ENCODE measurements around the gene ACSL6. TPM values are rescaled to one million over a fixed set of nuclear protein-coding genes. Genes with fewer than 3 reads are reported as not detected.

The ACSL6 gene
- total RNA-seq, 1 experiment from 2014 or later: 1.4 TPM

DNA sequence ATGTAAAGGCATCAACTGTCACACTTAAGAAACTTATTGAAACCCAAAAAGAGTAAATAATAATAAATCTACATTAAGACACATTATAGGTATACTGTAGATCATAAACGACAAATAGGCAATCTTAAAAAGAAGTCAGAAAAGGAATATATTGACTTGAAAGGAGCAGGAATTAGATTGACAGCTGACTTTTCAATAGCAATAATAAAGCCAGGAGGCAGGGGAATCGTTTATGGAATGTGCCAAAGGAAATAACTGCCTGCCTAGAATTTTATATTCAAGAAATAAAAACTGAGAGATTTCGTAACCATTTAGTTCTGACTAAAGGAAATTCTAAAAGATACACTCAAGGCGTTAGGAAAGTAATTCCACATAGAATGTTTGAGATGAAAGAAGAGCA, 21.7 kb upstream of the ACSL6 start:
- BruUV-seq (replicated peaks): no TSS peak
- DNase-seq: no peak
- Histone ChIP-seq H3K27me3 (replicated peaks; ENCODE audit: control insufficient read depth, insufficient read depth, low read length) (no peaks in the 10 kb centered on the region), H3K9me3 (no peaks in the 10 kb centered on the region), H3K4me3 (ENCODE audit: low read depth, low read length) (no peak overlapping the region), H3K36me3 (ENCODE audit: control insufficient read depth, insufficient read depth, low read length) (no peaks in the 10 kb centered on the region), H3K4me1 (no peaks in the 10 kb centered on the region)
- TF ChIP-seq, protein P1, sequence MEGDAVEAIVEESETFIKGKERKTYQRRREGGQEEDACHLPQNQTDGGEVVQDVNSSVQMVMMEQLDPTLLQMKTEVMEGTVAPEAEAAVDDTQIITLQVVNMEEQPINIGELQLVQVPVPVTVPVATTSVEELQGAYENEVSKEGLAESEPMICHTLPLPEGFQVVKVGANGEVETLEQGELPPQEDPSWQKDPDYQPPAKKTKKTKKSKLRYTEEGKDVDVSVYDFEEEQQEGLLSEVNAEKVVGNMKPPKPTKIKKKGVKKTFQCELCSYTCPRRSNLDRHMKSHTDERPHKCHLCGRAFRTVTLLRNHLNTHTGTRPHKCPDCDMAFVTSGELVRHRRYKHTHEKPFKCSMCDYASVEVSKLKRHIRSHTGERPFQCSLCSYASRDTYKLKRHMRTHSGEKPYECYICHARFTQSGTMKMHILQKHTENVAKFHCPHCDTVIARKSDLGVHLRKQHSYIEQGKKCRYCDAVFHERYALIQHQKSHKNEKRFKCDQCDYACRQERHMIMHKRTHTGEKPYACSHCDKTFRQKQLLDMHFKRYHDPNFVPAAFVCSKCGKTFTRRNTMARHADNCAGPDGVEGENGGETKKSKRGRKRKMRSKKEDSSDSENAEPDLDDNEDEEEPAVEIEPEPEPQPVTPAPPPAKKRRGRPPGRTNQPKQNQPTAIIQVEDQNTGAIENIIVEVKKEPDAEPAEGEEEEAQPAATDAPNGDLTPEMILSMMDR (IDR thresholded peaks at IDR 0.05; ENCODE audit: insufficient read depth in 1 of 2, low read depth in 1 of 2, low read length in 1 of 2, severe bottlenecking in 1 of 2, unreplicated experiment in 1 of 2): no peak
- no peaks in the 10 kb centered on the region for H3K9me3 Mint-ChIP-seq (ENCODE audit: unreplicated experiment)
- no peak overlapping the region for H3K4me3 Mint-ChIP-seq (ENCODE audit: unreplicated experiment)
- no peak overlapping the region for H3K27ac Mint-ChIP-seq (ENCODE audit: unreplicated experiment)
- H3K4me1 Mint-ChIP-seq (ENCODE audit: low read depth, unreplicated experiment): no peaks in the 10 kb centered on the region
- peaks cover 28% of the 10 kb centered on the region for H3K27me3 Mint-ChIP-seq (ENCODE audit: insufficient read depth, unreplicated experiment)
- H3K36me3 Mint-ChIP-seq (ENCODE audit: insufficient read depth, unreplicated experiment): no peaks in the 10 kb centered on the region
- CTCF ChIA-PET: no interaction called here
- intact Hi-C loops (cut with micrococcal nuclease; ENCODE audit: unreplicated experiment): no loop called here
- POLR2A ChIA-PET: no interaction called here

DNA sequence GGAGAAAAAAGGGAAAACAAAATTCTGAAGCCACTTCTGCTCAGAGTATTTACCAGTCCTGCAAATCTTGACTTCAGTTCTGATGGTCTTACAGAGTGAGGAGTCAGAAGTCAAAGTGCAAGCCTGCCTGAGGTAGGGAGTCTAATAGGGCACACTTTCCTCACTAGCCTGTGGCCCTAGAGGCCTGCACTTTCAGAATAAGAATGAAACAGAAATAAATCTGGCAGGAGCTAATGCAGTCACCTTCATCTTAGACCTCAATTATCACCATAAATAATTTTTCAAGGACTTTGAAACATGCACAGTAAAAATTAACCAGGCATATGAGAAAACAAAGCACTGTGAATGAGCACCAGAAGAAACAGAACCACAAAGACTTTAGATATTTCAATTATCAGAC, 20.7 kb upstream of the ACSL6 start:
- H3K9me3 ChIP-seq: no peaks in the 10 kb centered on the region
- DNase-seq: no peak
- Mint-ChIP-seq H3K4me3 (ENCODE audit: unreplicated experiment) (no peak overlapping the region), H3K27ac (ENCODE audit: unreplicated experiment) (no peak overlapping the region), H3K36me3 (ENCODE audit: insufficient read depth, unreplicated experiment) (no peaks in the 10 kb centered on the region), H3K4me1 (ENCODE audit: low read depth, unreplicated experiment) (no peaks in the 10 kb centered on the region), H3K9me3 (ENCODE audit: unreplicated experiment) (no peaks in the 10 kb centered on the region), H3K27me3 (ENCODE audit: insufficient read depth, unreplicated experiment) (peaks cover 31% of the 10 kb centered on the region)
- CTCF ChIA-PET: no interaction called here
- no peaks in the 10 kb centered on the region for H3K4me1 ChIP-seq
- TF ChIP-seq, protein P1 (IDR thresholded peaks at IDR 0.05; ENCODE audit: insufficient read depth in 1 of 2, low read depth in 1 of 2, low read length in 1 of 2, severe bottlenecking in 1 of 2, unreplicated experiment in 1 of 2): no peak
- H3K27me3 ChIP-seq (replicated peaks; ENCODE audit: control insufficient read depth, insufficient read depth, low read length): no peaks in the 10 kb centered on the region
- intact Hi-C loops (cut with micrococcal nuclease; ENCODE audit: unreplicated experiment): no loop called here
- H3K36me3 ChIP-seq (ENCODE audit: control insufficient read depth, insufficient read depth, low read length): no peaks in the 10 kb centered on the region
- no TSS peak for BruUV-seq (replicated peaks)
- POLR2A ChIA-PET: no interaction called here
- H3K4me3 ChIP-seq (ENCODE audit: low read depth, low read length): no peak overlapping the region

DNA sequence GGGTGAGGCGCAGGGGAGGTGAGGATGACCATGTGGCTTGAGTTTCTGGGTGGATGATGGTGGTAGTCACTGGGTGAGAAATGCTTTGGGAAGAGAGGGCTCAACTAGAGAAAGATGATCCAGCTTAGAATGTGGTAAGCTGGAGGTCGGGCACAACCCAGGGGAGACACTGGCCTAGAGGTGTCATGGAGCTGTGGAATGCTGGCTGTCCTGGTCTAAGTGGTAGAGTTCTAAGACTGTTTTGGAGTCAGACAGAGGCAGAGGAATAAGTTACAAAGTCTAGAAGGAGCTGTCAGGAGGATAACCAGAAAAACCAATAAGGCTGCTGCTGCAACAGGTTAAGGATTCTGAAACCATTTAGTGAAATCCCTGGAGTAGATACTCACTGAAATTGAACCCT, 19.2 kb upstream of the ACSL6 start:
- H3K9me3 ChIP-seq: no peaks in the 10 kb centered on the region
- no peaks in the 10 kb centered on the region for H3K4me1 ChIP-seq
- TF ChIP-seq, protein P1 (IDR thresholded peaks at IDR 0.05; ENCODE audit: insufficient read depth in 1 of 2, low read depth in 1 of 2, low read length in 1 of 2, severe bottlenecking in 1 of 2, unreplicated experiment in 1 of 2): no peak
- DNase-seq: no peak
- no peaks in the 10 kb centered on the region for H3K36me3 ChIP-seq (ENCODE audit: control insufficient read depth, insufficient read depth, low read length)
- ChIA-PET POLR2A (no interaction called here), CTCF (no interaction called here)
- H3K36me3 Mint-ChIP-seq (ENCODE audit: insufficient read depth, unreplicated experiment): no peaks in the 10 kb centered on the region
- H3K27ac Mint-ChIP-seq (ENCODE audit: unreplicated experiment): no peak overlapping the region
- no peak overlapping the region for H3K4me3 Mint-ChIP-seq (ENCODE audit: unreplicated experiment)
- H3K9me3 Mint-ChIP-seq (ENCODE audit: unreplicated experiment): no peaks in the 10 kb centered on the region
- no TSS peak for BruUV-seq (replicated peaks)
- H3K4me1 Mint-ChIP-seq (ENCODE audit: low read depth, unreplicated experiment): no peaks in the 10 kb centered on the region
- intact Hi-C loops (cut with micrococcal nuclease; ENCODE audit: unreplicated experiment): no loop called here
- H3K4me3 ChIP-seq (ENCODE audit: low read depth, low read length): no peak overlapping the region
- no peaks in the 10 kb centered on the region for H3K27me3 ChIP-seq (replicated peaks; ENCODE audit: control insufficient read depth, insufficient read depth, low read length)
- peaks cover 31% of the 10 kb centered on the region for H3K27me3 Mint-ChIP-seq (ENCODE audit: insufficient read depth, unreplicated experiment)
